ENCODE results near the gene ERLIN1. TPM values are rescaled to one million over a fixed set of nuclear protein-coding genes. Genes with fewer than 3 reads are reported as not detected.

ERLIN1 gene
- polyA plus RNA-seq, 1 donor = 59.1 TPM

GRCh38 chr10:100174699-100175677 lies 10.8 kb downstream of the ERLIN1 start:
- no peak for DNase-seq

- DNase-seq = no peak
Observed at GRCh38 chr10:100173035-100173434, 12.8 kb downstream of the ERLIN1 start.

GRCh38 chr10:100172349-100172748 lies 13.5 kb downstream of the ERLIN1 start:
- no peak for DNase-seq

- no peak for DNase-seq
Observed at GRCh38 chr10:100168313-100168643, 17.6 kb downstream of the ERLIN1 start.

- DNase-seq = no peak
Observed at GRCh38 chr10:100167553-100168312, 18.1 kb downstream of the ERLIN1 start.

GRCh38 chr10:100163704-100164621 lies 21.9 kb downstream of the ERLIN1 start:
- DNase-seq = no peak

GRCh38 chr10:100162696-100163095 lies 23.1 kb downstream of the ERLIN1 start:
- DNase-seq = no peak

- no peak for DNase-seq
Observed at GRCh38 chr10:100158044-100158805, 27.6 kb downstream of the ERLIN1 start.

GRCh38 chr10:100157156-100157555 lies 28.7 kb downstream of the ERLIN1 start:
- no peak for DNase-seq

- no peak for DNase-seq
Observed at GRCh38 chr10:100155936-100156335, 29.9 kb downstream of the ERLIN1 start.

GRCh38 chr10:100154666-100155065 lies 31.2 kb downstream of the ERLIN1 start:
- no peak for DNase-seq

GRCh38 chr10:100153239-100153825 lies 32.5 kb downstream of the ERLIN1 start:
- DNase-seq = no peak

- no peak for DNase-seq
Observed at GRCh38 chr10:100151723-100152300, 34.0 kb downstream of the ERLIN1 start.

GRCh38 chr10:100148353-100149211 lies 37.2 kb downstream of the ERLIN1 start:
- DNase-seq = no peak

- DNase-seq = no peak
Observed at GRCh38 chr10:100146875-100147650, 38.8 kb downstream of the ERLIN1 start.

GRCh38 chr10:100146398-100146797 lies 39.4 kb downstream of the ERLIN1 start:
- no peak for DNase-seq

- no peak for DNase-seq
Observed at GRCh38 chr10:100143756-100144155, 42.1 kb downstream of the ERLIN1 start.

- DNase-seq = no peak
Observed at GRCh38 chr10:100141446-100142087, 44.3 kb downstream of the ERLIN1 start.
